ENCODE measurements around the gene CTNNBL1. TPM values are rescaled to one million over a fixed set of nuclear protein-coding genes. Genes with fewer than 3 reads are reported as not detected.

The CTNNBL1 gene
- total RNA-seq, 1 experiment from 2014 or later, result 55.4 TPM

DNA sequence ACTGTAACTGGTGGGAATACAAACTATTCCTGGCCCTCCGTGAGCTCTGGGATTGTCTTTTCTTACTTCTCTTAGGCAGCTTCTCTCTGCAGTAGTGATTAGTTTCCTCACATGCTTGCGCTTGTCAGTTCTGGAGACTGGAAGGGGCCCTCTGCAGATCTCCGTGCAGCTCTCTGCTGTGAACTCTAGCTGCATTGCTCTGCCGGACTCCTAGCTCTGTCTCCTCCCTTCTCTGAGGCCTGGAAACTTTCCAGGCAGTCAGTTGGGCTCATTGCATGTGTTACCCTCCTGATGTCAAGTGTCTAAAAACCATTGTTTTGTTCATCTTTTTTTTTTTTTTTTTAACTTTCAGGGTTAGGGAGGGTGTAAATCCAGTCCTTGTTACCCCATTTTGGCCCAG is 102.3 kb downstream of the CTNNBL1 start:
- no peaks in the 10 kb centered on the region for H3K36me3 ChIP-seq (ENCODE audit: control insufficient read depth in 1 of 2, insufficient read depth in 2 of 2, low read length in 2 of 2)
- CTCF ChIA-PET, result no interaction called here
- no peaks in the 10 kb centered on the region for H3K79me2 ChIP-seq (ENCODE audit: insufficient read depth, low read length)
- BruUV-seq (replicated peaks), result no TSS peak
- no peaks in the 10 kb centered on the region for H3K9me2 ChIP-seq (ENCODE audit: insufficient read depth)
- H2AFZ ChIP-seq (ENCODE audit: low read depth, low read length, poor library complexity, severe bottlenecking), result no peak overlapping the region
- H3K9ac ChIP-seq (ENCODE audit: low read length), result no peak overlapping the region
- POLR2A ChIA-PET, result no interaction called here
- no peaks in the 10 kb centered on the region for H4K20me1 ChIP-seq (ENCODE audit: insufficient read depth)
- no peaks in the 10 kb centered on the region for H3K27me3 ChIP-seq (ENCODE audit: insufficient read depth, low read length)
- no peak overlapping the region for H3K27ac ChIP-seq (ENCODE audit: low read depth, low read length)
- TF ChIP-seq YY1 (IDR thresholded peaks at IDR 0.05; ENCODE audit: extremely low read depth, insufficient replicate concordance, low read depth, low read length) (no peak), SRF (IDR thresholded peaks at IDR 0.05; ENCODE audit: low read depth) (no peak), ZNF274 (IDR thresholded peaks at IDR 0.05; ENCODE audit: low read depth, low read length) (no peak), CBX3 (IDR thresholded peaks at IDR 0.05; ENCODE audit: low read depth) (no peak)
- TF ChIP-seq, protein P1, sequence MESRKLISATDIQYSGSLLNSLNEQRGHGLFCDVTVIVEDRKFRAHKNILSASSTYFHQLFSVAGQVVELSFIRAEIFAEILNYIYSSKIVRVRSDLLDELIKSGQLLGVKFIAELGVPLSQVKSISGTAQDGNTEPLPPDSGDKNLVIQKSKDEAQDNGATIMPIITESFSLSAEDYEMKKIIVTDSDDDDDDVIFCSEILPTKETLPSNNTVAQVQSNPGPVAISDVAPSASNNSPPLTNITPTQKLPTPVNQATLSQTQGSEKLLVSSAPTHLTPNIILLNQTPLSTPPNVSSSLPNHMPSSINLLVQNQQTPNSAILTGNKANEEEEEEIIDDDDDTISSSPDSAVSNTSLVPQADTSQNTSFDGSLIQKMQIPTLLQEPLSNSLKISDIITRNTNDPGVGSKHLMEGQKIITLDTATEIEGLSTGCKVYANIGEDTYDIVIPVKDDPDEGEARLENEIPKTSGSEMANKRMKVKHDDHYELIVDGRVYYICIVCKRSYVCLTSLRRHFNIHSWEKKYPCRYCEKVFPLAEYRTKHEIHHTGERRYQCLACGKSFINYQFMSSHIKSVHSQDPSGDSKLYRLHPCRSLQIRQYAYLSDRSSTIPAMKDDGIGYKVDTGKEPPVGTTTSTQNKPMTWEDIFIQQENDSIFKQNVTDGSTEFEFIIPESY (IDR thresholded peaks at IDR 0.05; ENCODE audit: extremely low read depth, insufficient replicate concordance, low read length), result no peak
- H3K4me2 ChIP-seq (ENCODE audit: low read length), result no peak overlapping the region
- no peak overlapping the region for H3K4me3 ChIP-seq (replicated peaks in 1 of 2; ENCODE audit: low read depth in 1 of 2, low read length in 2 of 2)
- no peaks in the 10 kb centered on the region for H3K4me1 ChIP-seq (ENCODE audit: control insufficient read depth in 1 of 2, insufficient read depth in 2 of 2, low read length in 2 of 2)
- RAD21 ChIA-PET (ENCODE audit: low non-redundant PET in 1 of 2, low total read pairs in 2 of 2, uncharacterized antibody in 2 of 2, unreplicated experiment in 2 of 2), result no interaction called here
- H3K9me3 ChIP-seq (ENCODE audit: control insufficient read depth in 1 of 2, insufficient read depth in 1 of 2, low read depth in 1 of 2, low read length in 2 of 2), result no peaks in the 10 kb centered on the region
- no peak for ATAC-seq
- no peak for DNase-seq (ENCODE audit: low read depth, low spot score)
- intact Hi-C loops (cut with micrococcal nuclease), result no loop called here

DNA sequence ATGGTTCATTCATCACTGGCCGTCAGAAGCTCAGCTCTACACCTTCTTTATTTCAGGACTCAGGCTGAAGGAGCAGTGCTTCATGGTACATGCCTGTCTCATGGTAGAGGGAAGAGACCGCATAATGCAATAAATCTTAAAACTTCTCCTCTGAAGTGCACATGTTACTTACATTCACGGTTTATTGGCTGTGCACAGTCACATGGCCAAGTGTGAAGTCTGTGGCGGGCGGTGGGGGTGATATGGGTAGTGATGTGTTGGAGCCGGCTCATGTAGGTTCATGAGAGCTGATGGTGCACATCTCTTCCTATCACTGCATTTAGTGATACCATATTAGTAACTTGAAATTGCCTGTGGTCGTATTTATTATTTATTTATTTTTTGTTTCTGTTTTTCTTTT is 102.9 kb downstream of the CTNNBL1 start:
- Histone ChIP-seq H3K4me3 (replicated peaks in 1 of 2; ENCODE audit: low read depth in 1 of 2, low read length in 2 of 2) (no peak overlapping the region), H3K9me3 (ENCODE audit: control insufficient read depth in 1 of 2, insufficient read depth in 1 of 2, low read depth in 1 of 2, low read length in 2 of 2) (no peaks in the 10 kb centered on the region), H3K79me2 (ENCODE audit: insufficient read depth, low read length) (no peaks in the 10 kb centered on the region), H3K9ac (ENCODE audit: low read length) (no peak overlapping the region), H4K20me1 (ENCODE audit: insufficient read depth) (no peaks in the 10 kb centered on the region), H3K9me2 (ENCODE audit: insufficient read depth) (no peaks in the 10 kb centered on the region), H3K4me1 (ENCODE audit: control insufficient read depth in 1 of 2, insufficient read depth in 2 of 2, low read length in 2 of 2) (no peaks in the 10 kb centered on the region), H2AFZ (ENCODE audit: low read depth, low read length, poor library complexity, severe bottlenecking) (no peak overlapping the region), H3K27me3 (ENCODE audit: insufficient read depth, low read length) (no peaks in the 10 kb centered on the region), H3K27ac (ENCODE audit: low read depth, low read length) (no peak overlapping the region), H3K36me3 (ENCODE audit: control insufficient read depth in 1 of 2, insufficient read depth in 2 of 2, low read length in 2 of 2) (no peaks in the 10 kb centered on the region), H3K4me2 (ENCODE audit: low read length) (no peak overlapping the region)
- intact Hi-C loops (cut with micrococcal nuclease), result no loop called here
- DNase-seq (ENCODE audit: low read depth, low spot score), result no peak
- ChIA-PET CTCF (no interaction called here), POLR2A (no interaction called here), RAD21 (ENCODE audit: low non-redundant PET in 1 of 2, low total read pairs in 2 of 2, uncharacterized antibody in 2 of 2, unreplicated experiment in 2 of 2) (no interaction called here)
- BruUV-seq (replicated peaks), result no TSS peak
- no peak for ATAC-seq
- no peak for TF ChIP-seq ELF1 (IDR thresholded peaks at IDR 0.05; ENCODE audit: borderline replicate concordance, low read depth)
- TF ChIP-seq, protein P1 (IDR thresholded peaks at IDR 0.05; ENCODE audit: extremely low read depth, insufficient replicate concordance, low read length), result no peak
- TF ChIP-seq ZNF274 (IDR thresholded peaks at IDR 0.05; ENCODE audit: low read depth, low read length), result no peak

All from HCT116 (cell line).